ENCODE data around the gene NHERF1.

Gene NHERF1

GRCh38 chr17:74785096-74785980 is 36.9 kb downstream of the NHERF1 start:
- DNase-seq, result no peak

DNA sequence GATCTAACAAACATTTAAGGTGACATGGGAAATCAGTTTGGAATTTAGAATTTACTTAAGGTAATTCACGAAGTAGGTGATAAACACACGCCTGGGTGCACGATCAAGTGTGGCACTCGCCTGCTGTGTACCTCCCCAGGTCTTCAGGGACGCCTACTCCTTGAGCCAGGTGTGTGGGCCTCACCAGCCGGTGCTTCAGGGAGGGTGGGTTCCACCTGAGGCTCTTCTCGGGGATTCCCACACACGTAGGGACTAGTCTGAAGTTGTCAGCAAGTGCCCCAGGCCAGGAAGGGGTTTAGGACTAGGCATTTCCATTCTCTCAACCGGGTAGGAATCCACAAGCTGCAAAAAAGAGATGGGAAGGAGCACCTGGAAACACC is 37.5 kb downstream of the NHERF1 start:
- no peak for DNase-seq

DNA sequence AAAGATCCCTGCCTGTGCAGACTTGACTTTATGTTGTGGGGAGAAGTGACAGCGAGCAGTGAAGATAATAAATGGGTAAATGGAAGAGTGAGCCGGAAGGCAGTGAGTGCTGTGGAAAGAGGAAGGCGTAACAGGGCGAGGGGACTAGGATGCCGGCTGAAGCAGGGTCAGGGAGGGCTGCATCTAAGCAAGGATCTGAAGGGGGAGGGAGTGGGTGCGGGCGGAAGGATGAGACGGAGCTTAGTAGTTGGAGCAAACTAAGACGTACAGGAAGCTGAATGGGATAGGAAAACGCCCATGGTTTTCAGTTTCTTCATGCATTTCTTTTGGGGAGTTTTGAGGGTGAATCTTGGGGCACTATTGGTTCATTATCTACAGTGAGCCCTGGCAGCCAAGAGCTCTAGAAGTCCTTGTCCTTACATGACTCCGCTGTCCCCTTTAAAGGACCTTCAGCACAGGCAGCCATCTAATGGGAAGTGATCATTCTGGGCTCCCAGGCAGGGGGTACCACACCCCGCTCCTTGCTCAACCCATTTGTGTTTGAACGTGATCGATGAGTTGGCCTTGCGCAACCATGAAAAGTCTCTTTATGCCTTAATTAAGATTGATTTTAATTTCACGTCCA is 38.1 kb downstream of the NHERF1 start:
- no peak for DNase-seq

DNA sequence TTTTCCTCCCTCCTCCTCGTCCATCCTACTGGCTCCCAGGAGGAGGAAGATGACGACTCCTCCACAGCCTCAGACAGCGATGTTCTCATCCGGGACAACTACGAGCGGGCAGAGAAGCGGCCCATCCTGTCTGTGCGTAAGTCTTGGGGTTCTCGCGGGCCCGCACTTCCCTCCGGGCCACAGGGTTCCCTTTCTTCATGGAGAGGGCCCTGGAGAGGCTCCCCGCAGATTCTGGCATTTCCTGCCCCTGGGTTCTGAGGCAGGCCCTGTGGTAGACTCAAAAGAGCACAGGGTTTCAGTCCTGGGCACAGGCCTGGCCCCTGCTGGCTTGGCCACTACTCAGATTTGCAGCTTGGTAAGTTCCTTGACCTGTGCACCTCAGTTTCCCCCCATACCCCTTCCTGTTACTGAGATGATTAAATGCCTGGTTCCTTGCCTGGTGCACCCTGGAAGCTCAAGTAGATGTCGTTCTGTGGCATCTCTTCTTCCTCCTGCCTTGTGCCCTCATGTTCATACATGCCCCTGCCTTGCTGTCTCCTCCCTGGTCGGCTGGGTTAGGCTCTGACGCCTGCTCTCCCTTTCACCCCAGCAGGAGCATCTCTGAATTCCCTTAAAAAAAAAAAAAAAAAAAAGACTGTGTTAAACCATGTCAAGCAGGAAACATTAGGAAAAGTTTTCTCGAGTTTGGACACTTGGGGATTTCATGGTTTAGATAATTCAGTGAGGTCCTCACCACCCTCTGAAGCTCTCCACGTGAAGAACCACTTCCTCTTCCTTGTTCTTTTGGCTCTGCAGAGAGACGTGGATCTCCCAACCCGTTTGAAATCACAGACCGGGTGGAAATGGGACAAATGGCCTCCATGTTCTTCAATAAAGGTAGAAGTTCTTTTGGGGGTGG is 42.0 kb downstream of the NHERF1 start:
- no peak for DNase-seq

GRCh38 chr17:74792586-74793105 is 44.2 kb downstream of the NHERF1 start:
- DNase-seq, result no peak

- no peak for DNase-seq
These were observed 47.0 kb downstream of the NHERF1 start for GRCh38 chr17:74795327-74796020.

DNA sequence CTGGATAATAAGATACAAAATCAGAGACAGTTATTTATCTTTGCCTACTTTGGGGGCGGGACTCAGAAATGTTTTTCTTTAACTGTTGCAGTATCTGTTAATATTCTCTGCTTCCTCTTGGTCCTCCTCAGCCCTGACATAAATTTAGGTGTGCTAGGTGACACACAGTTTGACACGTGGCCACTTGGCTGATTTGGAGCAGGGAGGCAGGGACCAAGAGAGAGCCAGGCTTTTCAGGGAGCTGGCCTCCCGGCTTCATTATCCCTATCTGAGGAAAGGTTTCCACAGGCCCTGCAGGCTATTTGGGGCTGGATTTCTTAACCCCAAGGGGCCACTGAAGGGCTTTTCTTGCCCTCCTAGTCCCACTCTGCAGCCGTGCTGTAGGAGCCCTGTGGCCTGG is 47.8 kb downstream of the NHERF1 start:
- no peak for DNase-seq

GRCh38 chr17:74796866-74797265 is 48.4 kb downstream of the NHERF1 start:
- DNase-seq, result no peak

DNA sequence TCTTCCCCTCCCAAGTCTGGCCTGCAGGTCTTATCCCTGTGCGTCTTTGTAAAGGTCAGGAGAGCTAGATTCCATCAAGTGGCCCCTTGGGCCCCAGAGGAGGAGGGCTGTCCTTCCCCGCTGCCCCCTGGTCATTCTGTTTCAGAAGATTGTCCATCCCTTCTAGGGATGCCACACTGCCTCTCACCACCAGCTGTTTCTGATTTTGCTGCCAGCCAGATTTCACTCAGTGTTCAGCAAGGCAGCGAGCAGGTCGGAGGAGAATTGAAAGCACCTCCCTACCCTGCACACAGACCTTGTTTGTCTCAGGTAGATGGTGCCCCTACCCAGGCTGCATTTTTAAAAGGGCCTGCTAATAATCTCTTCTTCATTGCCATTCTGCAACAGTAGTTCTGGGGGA is 49.4 kb downstream of the NHERF1 start:
- no peak for DNase-seq

GRCh38 chr17:74798239-74798707 is 49.8 kb downstream of the NHERF1 start:
- DNase-seq, result peak; percentile 56

- no peak for DNase-seq
These were observed 50.7 kb downstream of the NHERF1 start for GRCh38 chr17:74799097-74799496.

- DNase-seq, result no peak
These were observed 52.1 kb downstream of the NHERF1 start for GRCh38 chr17:74800531-74800930.

- no peak for DNase-seq
These were observed 53.5 kb downstream of the NHERF1 start for GRCh38 chr17:74801896-74802295.

DNA sequence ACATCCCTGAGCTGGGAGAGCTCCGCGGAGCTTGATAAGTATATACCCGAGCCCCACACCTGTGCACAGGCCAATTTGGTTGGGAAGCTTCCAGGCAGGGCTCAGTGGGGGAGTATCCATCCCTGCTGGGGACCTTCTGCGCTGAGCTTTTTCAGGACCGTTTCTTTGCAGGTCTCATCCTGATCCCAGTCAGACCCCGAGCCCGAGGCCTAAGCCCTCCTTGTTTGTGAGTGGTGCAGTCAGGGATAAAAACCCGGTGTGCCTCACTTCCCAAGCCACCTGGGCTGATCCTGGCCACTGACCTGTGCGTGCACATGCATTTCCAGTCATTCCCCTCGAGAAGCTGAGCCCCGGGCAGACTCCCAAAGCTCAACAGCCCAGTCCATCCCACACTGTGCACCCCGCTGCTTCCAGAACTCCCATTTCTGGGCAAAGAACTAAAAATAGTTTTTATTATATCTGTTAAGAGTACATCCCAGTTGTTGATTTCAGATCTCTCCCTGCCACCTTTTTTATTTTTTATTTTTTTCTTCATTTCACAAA is 55.0 kb downstream of the NHERF1 start:
- no peak for DNase-seq

DNA sequence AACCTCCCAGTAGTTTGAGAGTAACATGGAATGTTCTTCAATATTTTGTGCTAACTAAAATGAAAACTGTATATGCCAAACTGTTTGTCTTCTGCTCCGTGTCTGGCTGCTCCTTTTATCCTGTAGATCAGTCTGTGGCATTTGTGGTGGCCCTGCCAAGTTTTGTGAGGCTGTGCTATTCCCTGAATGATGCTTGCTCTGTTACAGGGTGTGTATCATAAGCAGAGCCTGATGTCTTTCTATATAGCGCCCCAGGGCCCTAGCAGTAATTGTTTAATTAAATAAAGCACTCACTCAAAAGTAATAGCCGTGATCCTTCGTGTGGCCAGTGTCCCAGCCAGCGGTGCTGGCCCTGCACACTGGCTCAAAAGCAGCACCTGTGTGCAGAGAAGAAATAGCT is 55.5 kb downstream of the NHERF1 start:
- DNase-seq, result no peak

- no peak for DNase-seq
These were observed 56.3 kb downstream of the NHERF1 start for GRCh38 chr17:74804683-74805082.

- DNase-seq, result no peak
These were observed 57.2 kb downstream of the NHERF1 start for GRCh38 chr17:74805591-74805991.

DNA sequence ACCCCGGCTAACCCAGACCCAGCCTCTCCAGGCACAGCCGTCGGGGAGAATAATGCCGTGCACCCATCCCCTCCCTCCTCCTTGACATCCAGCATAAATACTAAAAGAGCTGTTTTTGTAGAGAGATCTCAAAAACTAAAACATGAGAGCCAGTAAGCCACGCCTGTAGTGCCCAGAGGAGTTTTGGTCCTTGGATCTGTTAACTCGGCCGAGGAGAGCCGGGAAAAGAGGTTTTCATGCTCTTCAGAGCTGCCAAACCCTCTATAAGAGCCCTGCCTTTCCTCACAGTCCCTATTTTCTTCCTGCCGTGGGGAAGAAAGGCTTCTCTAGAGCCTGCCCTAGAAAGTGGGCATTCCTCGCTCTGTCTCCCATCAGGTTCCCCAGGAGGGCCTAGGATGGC is 57.9 kb downstream of the NHERF1 start:
- DNase-seq, result no peak

DNA sequence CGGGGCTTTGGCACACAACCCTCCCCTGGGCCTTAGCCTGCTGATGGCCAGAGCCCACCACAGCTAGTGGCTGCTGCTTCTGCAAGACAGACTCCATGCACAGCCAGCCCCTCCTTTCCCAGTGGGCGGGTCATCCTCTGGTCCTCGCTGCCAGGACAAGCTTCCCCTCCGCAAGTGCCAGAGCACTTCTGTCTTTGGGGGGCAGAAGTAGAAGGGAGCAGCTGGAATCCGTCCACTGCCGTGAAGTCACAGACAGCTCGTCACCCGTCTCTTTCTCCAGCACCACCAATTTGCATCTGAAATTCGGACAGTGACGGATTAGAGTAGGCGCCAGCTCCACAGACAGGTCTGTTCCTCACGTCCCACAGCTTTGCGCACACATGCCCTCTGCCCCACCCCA is 59.0 kb downstream of the NHERF1 start:
- no peak for DNase-seq

DNA sequence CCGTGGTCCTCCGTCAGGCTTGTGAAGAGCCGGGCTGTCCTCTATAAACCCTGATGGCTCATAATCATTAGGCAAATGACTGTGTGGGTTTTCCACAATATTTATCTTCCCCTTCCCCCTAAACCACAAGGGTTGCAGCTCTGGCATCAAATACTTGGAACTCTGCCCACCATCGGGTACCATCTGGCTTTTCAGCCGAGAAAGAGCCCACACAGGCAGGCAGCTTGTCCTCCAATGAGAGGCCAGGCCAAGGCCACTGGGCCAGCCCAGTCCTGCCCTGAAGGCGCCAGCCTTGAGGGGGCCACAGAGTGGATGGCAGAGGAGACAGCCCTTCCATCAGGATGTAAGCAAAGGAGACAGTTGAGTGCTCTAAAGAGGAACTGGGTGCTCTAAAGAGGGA is 59.5 kb downstream of the NHERF1 start:
- DNase-seq, result peak; percentile 8

DNA sequence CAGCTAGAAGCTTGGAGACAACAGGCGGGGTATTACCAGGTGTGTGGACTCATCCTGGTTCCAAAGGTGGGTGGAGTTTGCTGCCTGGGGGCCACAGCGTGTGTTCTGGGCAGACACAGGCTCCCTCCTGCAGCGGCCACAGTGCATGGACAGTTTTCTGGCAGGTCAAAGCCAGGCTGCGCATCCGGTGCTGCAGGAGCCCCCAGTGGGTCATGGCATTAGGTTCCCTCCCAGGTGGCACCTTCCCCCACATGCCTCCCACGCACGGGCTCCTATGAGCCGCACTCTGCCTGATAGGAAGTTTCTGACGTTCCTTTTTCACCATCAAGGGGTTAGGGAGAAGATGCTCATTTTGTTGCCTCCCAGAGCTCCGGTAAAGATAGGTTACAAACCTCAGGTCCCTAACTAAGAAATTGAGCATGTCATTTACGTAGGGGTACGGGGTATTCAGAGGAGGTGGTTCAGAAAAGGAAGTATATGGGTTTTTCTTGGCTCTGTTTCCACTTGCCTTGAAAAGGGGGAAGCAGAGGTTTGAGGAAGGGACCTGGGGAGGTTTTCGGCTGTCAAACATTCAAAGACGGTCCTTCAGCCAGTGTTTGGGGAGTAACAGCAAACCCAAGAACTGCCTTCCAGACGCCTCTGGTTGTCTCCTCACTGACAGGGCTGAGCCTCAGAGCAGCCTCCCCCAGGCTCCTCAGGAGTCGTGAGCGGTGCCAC is 60.4 kb downstream of the NHERF1 start:
- DNase-seq, result no peak

All from fibroblast of skin of scalp (primary cell).